Gastroesophageal sphincter (tissue), 4 donors: ENCODE results near the gene ZFP14. TPM values are rescaled to one million over a fixed set of nuclear protein-coding genes. Genes with fewer than 3 reads are reported as not detected.
A peak's percentile ranks its signal among the peaks of the same experiment; 100 is the strongest.

Experiments
- ATAC-seq: fragments of 150-250 bp; one replicate; pipeline ENCODE4 v1.9.1; 2016; ENCODE audit warnings: mild to moderate bottlenecking, moderate library complexity
- H3K27ac ChIP-seq, 4 donors: fragments of 200-600 bp; sonication (generic) in 3 of 4; 1 replicate in 3 of 4; 2 replicates in 1 of 4; pipeline ENCODE4 v1.5.1; 2016 to 2019
- H3K27me3 ChIP-seq: fragments of 200-600 bp; sonication (generic); one replicate; pipeline ENCODE4 v1.5.1; 2019
- H3K36me3 ChIP-seq, 2 donors: fragments of 200-600 bp; sonication (generic); one replicate each; pipeline ENCODE4 v1.5.1; 2019; ENCODE audit warnings: control low read depth in 1 of 2
- H3K4me1 ChIP-seq, 3 donors: fragments of 200-600 bp; sonication (generic); 1 replicate in 2 of 3; 2 replicates in 1 of 3; pipeline ENCODE4 v1.5.1; 2016 to 2019; ENCODE audit warnings: control low read depth in 2 of 3
- H3K4me3 ChIP-seq, 2 donors: fragments of 200-600 bp; sonication (generic); one replicate each; pipeline ENCODE4 v1.5.1; 2019; ENCODE audit warnings: mild to moderate bottlenecking in 1 of 2, moderate library complexity in 1 of 2
- H3K9me3 ChIP-seq, 3 donors: fragments of 200-600 bp; sonication (generic); one replicate each; pipeline ENCODE4 v1.5.1; 2017 to 2019; ENCODE audit warnings: control low read depth in 2 of 3
- CTCF ChIP-seq, 4 experiments: fragments of 200-600 bp in 2 of 4; fragments of 450-650 bp in 2 of 4; sonication (generic) in 1 of 4; IDR thresholded peaks; one replicate each; pipeline ENCODE4 v1.5.1; 2017 to 2019; ENCODE audit warnings: antibody characterized with exemption in 4 of 4, mild to moderate bottlenecking in 2 of 4, moderate library complexity in 2 of 4
- EP300 ChIP-seq: sonication (generic); formaldehyde crosslinking; IDR thresholded peaks from one replicate; pipeline ENCODE4 v1.6.1; 2017; ENCODE audit warnings: antibody characterized with exemption, mild to moderate bottlenecking
- POLR2A ChIP-seq, 2 donors: fragments of 450-650 bp; IDR thresholded peaks; one replicate each; pipeline ENCODE4 v1.6.1; 2017; ENCODE audit warnings: antibody characterized with exemption in 2 of 2, mild to moderate bottlenecking in 2 of 2, moderate library complexity in 1 of 2
- POLR2AphosphoS5 ChIP-seq: sonication (generic); formaldehyde crosslinking; IDR thresholded peaks from one replicate; pipeline ENCODE4 v1.6.1; 2017; ENCODE audit warnings: antibody characterized with exemption
- WGBS, 2 donors: methylation state at CpG; one replicate each; pipeline ENCODE4 v1.1.5; 2018; ENCODE audit warnings: low coverage in 1 of 2; 5-methylcytosine and 5-hydroxymethylcytosine counted together
- total RNA-seq, 4 donors: library from RNA; depleted of rRNA; stranded (reverse); fragments of >200 nt; gene quantifications; one replicate each; pipeline ENCODE4 v1.1.0, GENCODE V29; 2016

The ZFP14 gene
- total RNA-seq, 4 donors from 2014 or later, result 3.6 to 10.6 (median 4.1) TPM

- WGBS, 2 donors, result 94% methylated on average over 3 of the region's 3 CpGs; no CpG with 5 or more reads in 1 of the 2 donors
- no peak overlapping the region for H3K4me3 ChIP-seq
- peaks cover 0 to 10% (median 0%) of the 10 kb centered on the region in 3 donors for H3K9me3 ChIP-seq
- no peaks in the 10 kb centered on the region for H3K27me3 ChIP-seq
- TF ChIP-seq POLR2A (IDR thresholded peaks at IDR 0.05) (no peak), POLR2AphosphoS5 (no peak), EP300 (no peak), CTCF (IDR thresholded peaks at IDR 0.05) (no peak)
- ATAC-seq, result no peak
- H3K4me1 ChIP-seq, result no peaks in the 10 kb centered on the region
- H3K27ac ChIP-seq, result no peak overlapping the region
- peaks cover 0 to 99% of the 10 kb centered on the region in 2 donors for H3K36me3 ChIP-seq
These were observed 25.5 kb upstream of the ZFP14 start for GRCh38 chr19:36404498-36404897.

DNA sequence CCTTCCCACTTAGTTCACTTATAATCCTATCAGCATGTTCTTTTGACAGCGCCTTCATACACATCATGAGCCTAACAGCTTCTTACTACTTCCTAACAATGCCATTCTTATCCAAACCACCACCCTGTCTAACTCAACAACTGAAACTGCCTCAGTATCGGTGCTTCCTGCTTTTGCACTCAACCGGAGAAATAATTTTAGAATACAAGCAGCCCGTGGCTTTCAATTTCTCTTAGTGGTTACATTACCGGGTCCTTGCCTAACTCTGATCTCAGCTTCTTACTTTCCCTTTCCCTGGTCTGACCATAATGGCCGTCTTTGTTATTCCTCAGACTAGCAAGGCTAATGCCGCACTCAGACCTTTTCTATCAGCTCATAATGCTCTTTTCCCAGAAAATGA, 22.5 kb upstream of the ZFP14 start:
- TF ChIP-seq POLR2AphosphoS5, result no peak
- no peak for TF ChIP-seq EP300
- TF ChIP-seq POLR2A (IDR thresholded peaks at IDR 0.05), result no peak
- TF ChIP-seq CTCF (IDR thresholded peaks at IDR 0.05), result no peak
- Histone ChIP-seq H3K4me1 (no peaks in the 10 kb centered on the region), H3K27me3 (no peaks in the 10 kb centered on the region), H3K27ac (no peak overlapping the region), H3K9me3 (peaks cover 0 to 20% (median 0%) of the 10 kb centered on the region in 3 donors), H3K4me3 (no peak overlapping the region), H3K36me3 (peaks cover 0 to 100% of the 10 kb centered on the region in 2 donors)
- 89 to 100% methylated on average over 5 to 7 of the region's 7 CpGs for WGBS, 2 donors
- ATAC-seq, result no peak

GRCh38 chr19:36398571-36398970, 19.6 kb upstream of the ZFP14 start:
- Histone ChIP-seq H3K9me3 (peaks cover 0 to 49% (median 2%) of the 10 kb centered on the region in 3 donors), H3K4me3 (no peak overlapping the region), H3K36me3 (peaks cover 9 to 100% of the 10 kb centered on the region in 2 donors), H3K27ac (no peak overlapping the region), H3K27me3 (no peaks in the 10 kb centered on the region), H3K4me1 (no peaks in the 10 kb centered on the region)
- no peak for ATAC-seq
- TF ChIP-seq POLR2AphosphoS5, result no peak
- no peak for TF ChIP-seq POLR2A (IDR thresholded peaks at IDR 0.05)
- no peak for TF ChIP-seq EP300
- no peak for TF ChIP-seq CTCF (IDR thresholded peaks at IDR 0.05)
- 95 to 100% methylated on average over 3 of the region's 3 CpGs for WGBS, 2 donors

DNA sequence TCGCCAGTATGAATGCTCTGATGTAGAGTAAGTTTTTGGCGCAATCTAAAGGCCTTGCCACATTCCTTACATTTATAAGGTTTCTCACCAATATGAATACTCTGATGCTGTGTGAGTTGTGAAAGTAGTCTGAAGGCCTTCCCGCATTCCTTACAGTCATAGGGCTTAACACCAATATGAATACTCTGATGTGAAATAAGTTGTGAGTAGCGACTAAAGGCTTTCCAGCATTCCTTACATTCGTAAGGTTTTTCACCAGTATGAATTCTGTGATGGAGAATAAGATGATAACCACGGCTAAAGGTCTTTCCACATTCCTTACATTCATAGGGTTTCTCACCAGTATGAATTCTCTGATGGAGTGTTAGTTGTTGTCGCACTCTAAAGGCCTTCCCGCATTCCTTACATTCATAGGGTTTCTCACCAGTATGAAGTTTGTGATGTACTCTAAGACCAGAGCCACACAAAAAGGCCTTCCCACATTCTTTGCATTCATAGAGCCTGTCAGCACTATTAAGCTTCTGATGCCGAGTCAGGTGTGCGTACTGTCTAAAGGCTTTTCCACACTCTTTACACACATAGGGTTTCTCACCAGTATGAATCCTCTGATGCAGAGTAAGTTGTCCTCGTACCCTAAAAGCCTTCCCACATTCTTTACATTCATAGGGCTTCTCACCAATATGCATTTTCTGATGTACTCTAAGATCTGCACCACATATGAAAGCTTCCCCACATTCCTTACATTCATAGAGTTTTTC, 14.1 kb upstream of the ZFP14 start:
- H3K9me3 ChIP-seq, result peaks cover 0 to 79% (median 2%) of the 10 kb centered on the region in 3 donors
- no peaks in the 10 kb centered on the region for H3K4me1 ChIP-seq
- TF ChIP-seq CTCF (IDR thresholded peaks at IDR 0.05) (no peak), EP300 (no peak), POLR2AphosphoS5 (no peak), POLR2A (IDR thresholded peaks at IDR 0.05) (no peak)
- 96 to 100% methylated on average over 10 to 11 of the region's 11 CpGs for WGBS, 2 donors
- ATAC-seq, result no peak
- H3K4me3 ChIP-seq, result no peak overlapping the region
- no peak overlapping the region for H3K27ac ChIP-seq
- H3K27me3 ChIP-seq, result no peaks in the 10 kb centered on the region
- H3K36me3 ChIP-seq, result peaks cover 16 to 66% of the 10 kb centered on the region in 2 donors

GRCh38 chr19:36379510-36379819, 464 bp upstream of the ZFP14 start:
- H3K4me3 ChIP-seq, result peak overlapping the region; percentile 79 to 80
- H3K27me3 ChIP-seq, result no peaks in the 10 kb centered on the region
- H3K36me3 ChIP-seq, result no peaks in the 10 kb centered on the region
- no peak for ATAC-seq
- no peaks in the 10 kb centered on the region for H3K9me3 ChIP-seq
- peak overlapping the region in 3 of 4 donors; percentile 88 to 92 (median 90) for H3K27ac ChIP-seq
- TF ChIP-seq POLR2A (IDR thresholded peaks at IDR 0.05) (no peak), CTCF (IDR thresholded peaks at IDR 0.05) (no peak), EP300 (no peak), POLR2AphosphoS5 (no peak)
- H3K4me1 ChIP-seq, result peaks cover 4 to 23% (median 8%) of the 10 kb centered on the region in 3 donors
- 87% methylated on average over 4 of the region's 10 CpGs; no CpG with 5 or more reads in 1 of the 2 donors for WGBS, 2 donors
